Esophagus squamous epithelium (tissue), 4 donors: ENCODE results near the gene SMCO3.

ENCODE experiments used
- POLR2A ChIP-seq, 4 donors: fragments of 450-650 bp; IDR thresholded peaks; one replicate each; pipeline ENCODE4 v1.6.1; 2017; ENCODE audit warnings: antibody characterized with exemption in 4 of 4, mild to moderate bottlenecking in 4 of 4, moderate library complexity in 3 of 4
- TF ChIP-seq, protein P1 (sequence below), 6 experiments: fragments of 450-650 bp in 4 of 6; fragments of 200-600 bp in 2 of 6; sonication (generic) in 2 of 6; IDR thresholded peaks; one replicate each; pipeline ENCODE4 v1.5.1; 2016 to 2019; ENCODE audit warnings: antibody characterized with exemption in 6 of 6, mild to moderate bottlenecking in 4 of 6, moderate library complexity in 4 of 6

DNA sequence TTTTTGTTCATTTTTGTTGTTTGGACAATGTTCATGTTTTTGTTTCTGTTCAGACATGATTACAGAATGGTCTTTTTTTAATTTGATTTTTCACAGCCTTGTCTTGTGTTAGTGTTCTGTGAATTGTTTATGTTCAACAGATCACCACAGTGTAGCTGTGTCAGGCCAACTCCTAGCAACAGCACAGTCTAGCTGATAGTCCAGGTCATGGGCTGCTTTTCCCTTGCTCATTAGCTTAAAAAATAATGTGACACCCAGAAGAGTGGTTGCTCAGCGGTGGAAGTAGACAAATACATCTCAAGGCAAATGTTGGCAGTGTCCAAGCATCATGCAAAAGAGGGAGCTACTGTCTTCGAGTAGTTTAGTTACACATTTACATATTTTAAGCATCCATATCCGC, 33.1 kb downstream of the SMCO3 start:
- TF ChIP-seq, protein P1, sequence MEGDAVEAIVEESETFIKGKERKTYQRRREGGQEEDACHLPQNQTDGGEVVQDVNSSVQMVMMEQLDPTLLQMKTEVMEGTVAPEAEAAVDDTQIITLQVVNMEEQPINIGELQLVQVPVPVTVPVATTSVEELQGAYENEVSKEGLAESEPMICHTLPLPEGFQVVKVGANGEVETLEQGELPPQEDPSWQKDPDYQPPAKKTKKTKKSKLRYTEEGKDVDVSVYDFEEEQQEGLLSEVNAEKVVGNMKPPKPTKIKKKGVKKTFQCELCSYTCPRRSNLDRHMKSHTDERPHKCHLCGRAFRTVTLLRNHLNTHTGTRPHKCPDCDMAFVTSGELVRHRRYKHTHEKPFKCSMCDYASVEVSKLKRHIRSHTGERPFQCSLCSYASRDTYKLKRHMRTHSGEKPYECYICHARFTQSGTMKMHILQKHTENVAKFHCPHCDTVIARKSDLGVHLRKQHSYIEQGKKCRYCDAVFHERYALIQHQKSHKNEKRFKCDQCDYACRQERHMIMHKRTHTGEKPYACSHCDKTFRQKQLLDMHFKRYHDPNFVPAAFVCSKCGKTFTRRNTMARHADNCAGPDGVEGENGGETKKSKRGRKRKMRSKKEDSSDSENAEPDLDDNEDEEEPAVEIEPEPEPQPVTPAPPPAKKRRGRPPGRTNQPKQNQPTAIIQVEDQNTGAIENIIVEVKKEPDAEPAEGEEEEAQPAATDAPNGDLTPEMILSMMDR (IDR thresholded peaks at IDR 0.05), result no peak
- TF ChIP-seq POLR2A (IDR thresholded peaks at IDR 0.05), result no peak
